ENCODE data around the gene HNF4A. TPM values are rescaled to one million over a fixed set of nuclear protein-coding genes. Genes with fewer than 3 reads are reported as not detected.
"Not testable (repeated sequence)": the region's sequence is repeated elsewhere in the genome, so short reads cannot be mapped to it uniquely, and the experiment has no call there.

The HNF4A gene
- polyA plus RNA-seq, 1 donor from 2014 or later = not detected

GRCh38 chr20:44471481-44471882 lies 116.0 kb downstream of the HNF4A start:
- Histone ChIP-seq H3K4me3 (ENCODE audit: low read length) (no peak overlapping the region), H4K20me1 (ENCODE audit: insufficient read depth) (no peaks in the 10 kb centered on the region), H3K9me3 (ENCODE audit: low read length) (no peaks in the 10 kb centered on the region), H3K27me3 (ENCODE audit: insufficient read depth, low read depth, low read length) (no peaks in the 10 kb centered on the region), H3K36me3 (ENCODE audit: insufficient read depth, low read length) (no peaks in the 10 kb centered on the region), H3K9me2 (ENCODE audit: insufficient read depth, low read length) (no peaks in the 10 kb centered on the region), H3K79me2 (replicated peaks; ENCODE audit: insufficient read depth, low read length) (peaks cover 4% of the 10 kb centered on the region), H3K27ac (ENCODE audit: low read length) (no peak overlapping the region), H3K4me2 (ENCODE audit: low read length) (no peak overlapping the region), H3K9ac (ENCODE audit: low read length) (no peak overlapping the region), H3F3A (ENCODE audit: insufficient read depth, low read length, poor library complexity, severe bottlenecking) (no peaks in the 10 kb centered on the region), H2AFZ (ENCODE audit: low read depth, low read length) (no peak overlapping the region)
- TF ChIP-seq REST (IDR thresholded peaks at IDR 0.05; ENCODE audit: borderline replicate concordance) = no peak
- no peak for TF ChIP-seq EZH2 (IDR thresholded peaks at IDR 0.05; ENCODE audit: borderline replicate concordance, insufficient read depth, low read length, poor library complexity, severe bottlenecking)
- no peak for TF ChIP-seq EP300 (conservative IDR thresholded peaks at IDR 0.05; ENCODE audit: poor library complexity, severe bottlenecking)
- peak; percentile 79 for TF ChIP-seq SMC3 (conservative IDR thresholded peaks at IDR 0.05; ENCODE audit: poor library complexity)
- no peak for TF ChIP-seq POLR2AphosphoS5 (IDR thresholded peaks at IDR 0.05)
- TF ChIP-seq TAF1 (IDR thresholded peaks at IDR 0.05; ENCODE audit: low read depth) = no peak
- peak; percentile 84 for TF ChIP-seq RAD21 (conservative IDR thresholded peaks at IDR 0.05)
- TF ChIP-seq MXI1 (conservative IDR thresholded peaks at IDR 0.05; ENCODE audit: poor library complexity, severe bottlenecking) = no peak
- TF ChIP-seq CTCF (IDR thresholded peaks at IDR 0.05; ENCODE audit: poor library complexity, severe bottlenecking) = peak; percentile 80

GRCh38 chr20:44472283-44472682 lies 116.8 kb downstream of the HNF4A start:
- H3K9me3 ChIP-seq (ENCODE audit: low read length); H3K36me3 ChIP-seq (ENCODE audit: insufficient read depth, low read length); H3K9me2 ChIP-seq (ENCODE audit: insufficient read depth, low read length); H2AFZ ChIP-seq (ENCODE audit: low read depth, low read length); H4K20me1 ChIP-seq (ENCODE audit: insufficient read depth); H3K4me2 ChIP-seq (ENCODE audit: low read length); H3K4me3 ChIP-seq (ENCODE audit: low read length); H3K27me3 ChIP-seq (ENCODE audit: insufficient read depth, low read depth, low read length); H3F3A ChIP-seq (ENCODE audit: insufficient read depth, low read length, poor library complexity, severe bottlenecking); H3K27ac ChIP-seq (ENCODE audit: low read length); H3K9ac ChIP-seq (ENCODE audit: low read length): not testable (repeated sequence)
- H3K79me2 ChIP-seq (replicated peaks; ENCODE audit: insufficient read depth, low read length) = peaks cover 11% of the 10 kb centered on the region

- Histone ChIP-seq H3K79me2 (replicated peaks; ENCODE audit: insufficient read depth, low read length) (peaks cover 11% of the 10 kb centered on the region), H3K4me2 (ENCODE audit: low read length) (peak overlapping the region; percentile 77), H3K9ac (ENCODE audit: low read length) (peak overlapping the region; percentile 96), H3K4me3 (ENCODE audit: low read length) (peak overlapping the region; percentile 85), H3K27ac (ENCODE audit: low read length) (peak overlapping the region; percentile 93), H4K20me1 (ENCODE audit: insufficient read depth) (no peaks in the 10 kb centered on the region), H3K36me3 (ENCODE audit: insufficient read depth, low read length) (no peaks in the 10 kb centered on the region), H2AFZ (ENCODE audit: low read depth, low read length) (peak overlapping the region; percentile 80), H3K9me3 (ENCODE audit: low read length) (no peaks in the 10 kb centered on the region), H3K27me3 (ENCODE audit: insufficient read depth, low read depth, low read length) (no peaks in the 10 kb centered on the region), H3F3A (ENCODE audit: insufficient read depth, low read length, poor library complexity, severe bottlenecking) (no peaks in the 10 kb centered on the region), H3K9me2 (ENCODE audit: insufficient read depth, low read length) (no peaks in the 10 kb centered on the region)
- TF ChIP-seq EP300 (conservative IDR thresholded peaks at IDR 0.05; ENCODE audit: poor library complexity, severe bottlenecking) = no peak
- TF ChIP-seq CTCF (IDR thresholded peaks at IDR 0.05; ENCODE audit: poor library complexity, severe bottlenecking) = no peak
- TF ChIP-seq MXI1 (conservative IDR thresholded peaks at IDR 0.05; ENCODE audit: poor library complexity, severe bottlenecking) = no peak
- TF ChIP-seq TAF1 (IDR thresholded peaks at IDR 0.05; ENCODE audit: low read depth) = no peak
- TF ChIP-seq SMC3 (conservative IDR thresholded peaks at IDR 0.05; ENCODE audit: poor library complexity) = no peak
These were observed 119.8 kb downstream of the HNF4A start for GRCh38 chr20:44475372-44475693.
